ENCODE results near the gene TOMM40.
"Not testable (repeated sequence)": the region's sequence is repeated elsewhere in the genome, so short reads cannot be mapped to it uniquely, and the experiment has no call there.

TOMM40 gene

DNA sequence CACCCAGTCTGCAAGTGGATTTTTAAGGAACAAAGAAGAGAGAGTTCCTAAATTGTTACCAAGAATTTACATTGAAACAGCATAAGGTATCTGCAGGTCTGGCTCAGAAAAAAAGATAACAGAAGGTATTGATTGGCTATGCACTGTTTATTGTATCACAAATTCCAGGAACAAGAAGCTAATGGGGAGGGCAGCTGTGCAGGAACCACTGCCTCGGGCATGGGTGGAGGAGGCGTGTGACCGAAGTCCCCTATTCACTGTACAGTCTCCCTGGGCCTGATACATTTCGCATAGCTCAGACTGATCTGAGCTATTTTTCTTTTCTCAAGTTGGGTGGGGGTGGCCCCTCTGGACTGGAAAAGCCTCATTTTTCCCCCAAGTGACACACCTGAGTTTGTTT is 33.2 kb upstream of the TOMM40 start:
- H3K27ac ChIP-seq = no peak overlapping the region
- TF ChIP-seq CTCF (IDR thresholded peaks at IDR 0.05) = no peak
- no peak for DNase-seq (ENCODE audit: low spot score)
- no peak overlapping the region for H3K4me3 ChIP-seq

GRCh38 chr19:44861576-44861975 is 29.5 kb upstream of the TOMM40 start:
- DNase-seq (ENCODE audit: low spot score) = not testable (repeated sequence)

DNA sequence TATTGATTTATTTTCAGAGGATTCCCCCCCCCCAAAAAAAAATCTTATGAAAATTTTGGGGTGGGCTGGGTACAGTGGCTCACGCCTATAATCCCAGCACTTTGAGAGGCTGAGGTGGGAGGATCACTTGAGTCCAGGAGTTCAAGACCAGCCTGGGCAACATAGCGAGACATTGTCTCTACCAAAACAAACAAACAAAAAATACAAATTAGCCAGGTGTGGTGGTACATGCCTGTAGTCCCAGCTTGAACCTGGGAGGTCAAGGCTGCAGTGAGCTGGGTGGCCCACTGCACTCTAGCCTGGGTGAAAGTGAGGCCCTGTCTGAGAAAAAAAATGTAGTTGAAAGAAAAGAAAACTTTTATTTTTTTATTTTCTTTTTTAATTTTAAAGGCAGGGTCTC is 27.1 kb upstream of the TOMM40 start:
- no peak for DNase-seq (ENCODE audit: low spot score)
- H3K27ac ChIP-seq = no peak overlapping the region
- TF ChIP-seq CTCF (IDR thresholded peaks at IDR 0.05) = no peak
- no peak overlapping the region for H3K4me3 ChIP-seq

More at GRCh38 chr19:44861576-44861975, 29.5 kb upstream of the TOMM40 start:
- H3K4me3 ChIP-seq, H3K27ac ChIP-seq: not testable (repeated sequence)

DNA sequence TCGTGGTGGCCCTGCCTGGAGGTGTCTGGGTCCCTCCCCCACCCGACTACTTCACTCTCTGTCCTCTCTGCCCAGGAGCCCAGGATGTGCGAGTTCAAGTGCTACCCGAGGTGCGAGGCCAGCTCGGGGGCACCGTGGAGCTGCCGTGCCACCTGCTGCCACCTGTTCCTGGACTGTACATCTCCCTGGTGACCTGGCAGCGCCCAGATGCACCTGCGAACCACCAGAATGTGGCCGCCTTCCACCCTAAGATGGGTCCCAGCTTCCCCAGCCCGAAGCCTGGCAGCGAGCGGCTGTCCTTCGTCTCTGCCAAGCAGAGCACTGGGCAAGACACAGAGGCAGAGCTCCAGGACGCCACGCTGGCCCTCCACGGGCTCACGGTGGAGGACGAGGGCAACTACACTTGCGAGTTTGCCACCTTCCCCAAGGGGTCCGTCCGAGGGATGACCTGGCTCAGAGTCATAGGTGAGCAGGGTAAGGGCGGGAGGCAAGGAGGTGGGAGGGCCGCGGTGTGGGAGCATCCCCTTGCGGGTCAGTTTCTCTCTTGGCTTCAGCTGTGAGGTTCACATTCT is 25.8 kb upstream of the TOMM40 start:
- TF ChIP-seq CTCF (IDR thresholded peaks at IDR 0.05) = no peak
- DNase-seq (ENCODE audit: low spot score) = no peak
- H3K27ac ChIP-seq = no peak overlapping the region
- no peak overlapping the region for H3K4me3 ChIP-seq

- Histone ChIP-seq H3K27ac (no peak overlapping the region), H3K4me3 (no peak overlapping the region)
- DNase-seq (ENCODE audit: low spot score) = no peak
- TF ChIP-seq CTCF (IDR thresholded peaks at IDR 0.05) = no peak
These were observed 24.4 kb upstream of the TOMM40 start for GRCh38 chr19:44866664-44867063.

- TF ChIP-seq CTCF (IDR thresholded peaks at IDR 0.05) = no peak
- no peak overlapping the region for H3K4me3 ChIP-seq
- no peak for DNase-seq (ENCODE audit: low spot score)
- H3K27ac ChIP-seq = no peak overlapping the region
These were observed 23.5 kb upstream of the TOMM40 start for GRCh38 chr19:44867578-44867977.

DNA sequence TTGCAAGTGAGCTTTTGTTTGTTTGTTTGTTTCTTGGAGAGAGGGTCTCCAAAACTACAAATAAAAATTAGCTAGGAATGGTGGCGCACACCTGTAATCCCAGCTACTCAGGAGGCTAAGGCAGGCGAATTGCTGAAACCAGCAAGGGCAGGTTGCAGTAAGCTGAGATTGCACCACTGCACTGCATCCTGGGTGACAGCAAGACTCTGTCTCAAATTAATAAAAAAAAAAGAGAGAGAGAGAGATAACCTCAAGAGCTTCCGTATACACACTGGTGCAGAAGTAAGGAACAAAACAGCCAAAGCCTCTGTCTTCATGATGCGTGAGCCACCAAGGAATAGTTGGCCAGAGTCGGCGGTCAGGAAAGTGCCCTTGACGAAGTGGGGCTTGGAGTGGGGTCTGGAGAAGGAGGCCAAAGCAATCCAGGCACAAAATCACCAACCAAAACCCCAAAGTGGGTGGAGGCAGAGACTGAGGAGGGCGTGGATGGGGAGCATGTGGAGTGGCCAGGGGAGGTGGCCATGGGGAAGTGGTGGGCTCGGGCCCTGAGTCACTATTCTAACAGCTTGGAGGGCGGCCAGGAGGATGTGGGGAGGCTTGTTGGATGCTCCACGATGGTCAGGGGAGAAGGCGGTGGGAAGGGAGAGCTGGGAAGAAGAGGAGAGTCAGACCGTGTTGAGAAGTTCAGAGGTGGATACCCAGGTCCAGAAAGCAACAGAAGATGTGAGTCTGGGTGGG is 21.2 kb upstream of the TOMM40 start:
- TF ChIP-seq CTCF (IDR thresholded peaks at IDR 0.05) = no peak
- no peak overlapping the region for H3K4me3 ChIP-seq
- no peak for DNase-seq (ENCODE audit: low spot score)
- peak overlapping the region in 1 of 2 donors; percentile 56 for H3K27ac ChIP-seq

Data from coronary artery (tissue), 2 donors.